ENCODE data around the gene RNF40.
"Not testable (repeated sequence)": the region's sequence is repeated elsewhere in the genome, so short reads cannot be mapped to it uniquely, and the experiment has no call there.

Gene RNF40

DNA sequence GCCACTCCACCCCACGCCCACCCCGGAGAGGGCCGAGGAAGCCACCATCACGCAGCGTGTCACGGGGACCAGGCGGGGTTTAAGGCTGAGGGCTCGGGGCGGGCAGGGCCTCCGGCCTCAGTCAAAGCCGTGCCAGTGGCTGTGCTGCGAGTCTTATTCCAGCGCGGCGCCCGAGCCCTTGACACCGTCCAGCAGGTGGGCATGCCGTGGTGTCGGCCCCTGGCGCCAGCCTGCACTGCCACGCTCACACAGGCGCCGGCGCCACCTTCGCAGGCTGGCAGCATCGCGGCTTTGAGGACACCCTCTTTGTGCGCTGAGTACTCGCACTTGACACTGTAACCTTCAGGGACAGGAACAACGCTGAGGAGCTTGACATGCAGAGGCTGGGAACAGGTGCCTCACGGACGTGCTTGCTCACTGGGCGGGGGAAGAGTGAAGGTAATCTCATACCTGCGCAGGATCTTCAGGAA is 58.9 kb downstream of the RNF40 start:
- no peak for DNase-seq (ENCODE audit: low read depth)

DNA sequence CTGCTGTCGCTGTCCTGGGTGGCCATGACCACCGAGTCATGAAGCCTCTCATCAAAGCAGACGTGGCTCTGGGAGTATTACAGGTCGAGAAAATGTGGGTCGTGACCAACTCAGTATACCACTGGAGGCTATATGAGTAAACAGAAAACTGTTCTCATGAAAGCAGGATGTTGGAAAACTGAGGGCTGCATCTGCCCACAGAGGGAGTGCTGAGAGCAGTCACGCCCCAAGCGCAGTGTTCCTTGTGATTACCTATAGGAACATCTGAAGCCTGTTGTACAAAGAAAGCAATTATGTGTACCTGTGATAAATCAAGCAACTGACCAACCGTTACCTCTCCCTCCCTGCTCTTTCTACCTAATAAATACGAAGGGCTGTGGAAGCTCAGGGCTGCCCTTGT is 59.3 kb downstream of the RNF40 start:
- DNase-seq (ENCODE audit: low read depth): not testable (repeated sequence)

GRCh38 chr16:30821891-30822290 is 59.8 kb downstream of the RNF40 start:
- no peak for DNase-seq (ENCODE audit: low read depth)
